Measurements from ENCODE around the gene NDFIP1.

NDFIP1 gene

GRCh38 chr5:142134331-142135010 is 25.9 kb downstream of the NDFIP1 start:
- Histone ChIP-seq H2BK12ac (ENCODE audit: low read length) (no peak overlapping the region), H2BK15ac (ENCODE audit: low read length) (no peak overlapping the region), H2AK5ac (ENCODE audit: low read depth, low read length) (no peak overlapping the region), H3K36me3 (replicated peaks in 1 of 2; ENCODE audit: control insufficient read depth in 2 of 2, insufficient read depth in 2 of 2, low read length in 2 of 2) (peaks cover 12 to 73% of the 10 kb centered on the region in 2 donors), H3K9me3 (replicated peaks in 1 of 2; ENCODE audit: control insufficient read depth in 2 of 2, insufficient read depth in 1 of 2, low read depth in 1 of 2, low read length in 2 of 2) (no peaks in the 10 kb centered on the region), H3K27me3 (ENCODE audit: control insufficient read depth in 3 of 3, insufficient read depth in 3 of 3, low read depth in 1 of 3, low read length in 3 of 3) (no peaks in the 10 kb centered on the region), H3K4me3 (ENCODE audit: low read length in 2 of 2) (no peak overlapping the region), H3K27ac (replicated peaks; ENCODE audit: low read length) (no peak overlapping the region), H2AFZ (ENCODE audit: low read length) (no peak overlapping the region), H2BK120ac (ENCODE audit: low read depth, low read length) (no peak overlapping the region), H3K4me1 (ENCODE audit: control insufficient read depth in 2 of 2, insufficient read depth in 1 of 2, low read depth in 1 of 2, low read length in 2 of 2) (no peaks in the 10 kb centered on the region), H2BK5ac (ENCODE audit: low read length) (no peak overlapping the region), H4K91ac (ENCODE audit: low read depth, low read length, poor library complexity) (no peak overlapping the region), H4K8ac (ENCODE audit: low read depth, low read length) (no peak overlapping the region), H3K9ac (ENCODE audit: low read depth, low read length, poor library complexity) (no peak overlapping the region), H3K18ac (ENCODE audit: low read length) (no peak overlapping the region), H3K14ac (ENCODE audit: low read length) (no peak overlapping the region), H3K4ac (ENCODE audit: low read length) (no peak overlapping the region), H3K4me2 (ENCODE audit: insufficient read depth, low read length, poor library complexity, severe bottlenecking) (no peak overlapping the region), H3K79me1 (ENCODE audit: low read depth, low read length) (no peaks in the 10 kb centered on the region), H3K23ac (ENCODE audit: low read depth, low read length, poor library complexity) (no peak overlapping the region)
- no peak for DNase-seq (ENCODE audit: low spot score)
- 100% methylated on average over 1 of the region's 7 CpGs; no CpG with 5 or more reads in 1 of the 2 donors for WGBS, 2 donors (ENCODE audit: extremely low coverage in 2 of 2, insufficient read length in 2 of 2, insufficient replicate concordance in 1 of 2)

- no peak overlapping the region for H3K23ac ChIP-seq (ENCODE audit: low read depth, low read length, poor library complexity)
- H3K9ac ChIP-seq (ENCODE audit: low read depth, low read length, poor library complexity): no peak overlapping the region
- DNase-seq (ENCODE audit: low spot score): no peak
- no peak overlapping the region for H2AFZ ChIP-seq (ENCODE audit: low read length)
- no peak overlapping the region for H3K18ac ChIP-seq (ENCODE audit: low read length)
- H4K91ac ChIP-seq (ENCODE audit: low read depth, low read length, poor library complexity): no peak overlapping the region
- no peaks in the 10 kb centered on the region for H3K4me1 ChIP-seq (ENCODE audit: control insufficient read depth in 2 of 2, insufficient read depth in 1 of 2, low read depth in 1 of 2, low read length in 2 of 2)
- no peak overlapping the region for H3K4ac ChIP-seq (ENCODE audit: low read length)
- H3K27me3 ChIP-seq (ENCODE audit: control insufficient read depth in 3 of 3, insufficient read depth in 3 of 3, low read depth in 1 of 3, low read length in 3 of 3): no peaks in the 10 kb centered on the region
- H2BK15ac ChIP-seq (ENCODE audit: low read length): no peak overlapping the region
- no peak overlapping the region for H3K4me2 ChIP-seq (ENCODE audit: insufficient read depth, low read length, poor library complexity, severe bottlenecking)
- no peak overlapping the region for H4K8ac ChIP-seq (ENCODE audit: low read depth, low read length)
- H3K79me1 ChIP-seq (ENCODE audit: low read depth, low read length): no peaks in the 10 kb centered on the region
- H3K36me3 ChIP-seq (replicated peaks in 1 of 2; ENCODE audit: control insufficient read depth in 2 of 2, insufficient read depth in 2 of 2, low read length in 2 of 2): peaks cover 15 to 80% of the 10 kb centered on the region in 2 donors
- no peak overlapping the region for H2AK5ac ChIP-seq (ENCODE audit: low read depth, low read length)
- H3K4me3 ChIP-seq (ENCODE audit: low read length in 2 of 2): no peak overlapping the region
- H2BK5ac ChIP-seq (ENCODE audit: low read length): no peak overlapping the region
- no peak overlapping the region for H2BK120ac ChIP-seq (ENCODE audit: low read depth, low read length)
- H3K27ac ChIP-seq (replicated peaks; ENCODE audit: low read length): no peak overlapping the region
- peaks cover 0 to 2% of the 10 kb centered on the region in 2 donors for H3K9me3 ChIP-seq (replicated peaks in 1 of 2; ENCODE audit: control insufficient read depth in 2 of 2, insufficient read depth in 1 of 2, low read depth in 1 of 2, low read length in 2 of 2)
- H3K14ac ChIP-seq (ENCODE audit: low read length): no peak overlapping the region
- H2BK12ac ChIP-seq (ENCODE audit: low read length): no peak overlapping the region
Observed at GRCh38 chr5:142141463-142141862, 32.9 kb downstream of the NDFIP1 start.

- Histone ChIP-seq H4K91ac (ENCODE audit: low read depth, low read length, poor library complexity) (no peak overlapping the region), H3K4me2 (ENCODE audit: insufficient read depth, low read length, poor library complexity, severe bottlenecking) (no peak overlapping the region), H2BK12ac (ENCODE audit: low read length) (no peak overlapping the region), H3K4me3 (ENCODE audit: low read length in 2 of 2) (no peak overlapping the region), H2BK5ac (ENCODE audit: low read length) (no peak overlapping the region), H3K36me3 (replicated peaks in 1 of 2; ENCODE audit: control insufficient read depth in 2 of 2, insufficient read depth in 2 of 2, low read length in 2 of 2) (peaks cover 10 to 82% of the 10 kb centered on the region in 2 donors), H2AFZ (ENCODE audit: low read length) (no peak overlapping the region), H4K8ac (ENCODE audit: low read depth, low read length) (no peak overlapping the region), H3K9me3 (replicated peaks in 1 of 2; ENCODE audit: control insufficient read depth in 2 of 2, insufficient read depth in 1 of 2, low read depth in 1 of 2, low read length in 2 of 2) (peaks cover 0 to 11% of the 10 kb centered on the region in 2 donors), H3K27me3 (ENCODE audit: control insufficient read depth in 3 of 3, insufficient read depth in 3 of 3, low read depth in 1 of 3, low read length in 3 of 3) (no peaks in the 10 kb centered on the region), H3K23ac (ENCODE audit: low read depth, low read length, poor library complexity) (no peak overlapping the region), H3K27ac (replicated peaks; ENCODE audit: low read length) (no peak overlapping the region), H2BK15ac (ENCODE audit: low read length) (no peak overlapping the region), H3K18ac (ENCODE audit: low read length) (no peak overlapping the region), H3K4ac (ENCODE audit: low read length) (no peak overlapping the region), H3K79me1 (ENCODE audit: low read depth, low read length) (no peaks in the 10 kb centered on the region), H3K14ac (ENCODE audit: low read length) (no peak overlapping the region), H2BK120ac (ENCODE audit: low read depth, low read length) (no peak overlapping the region), H3K4me1 (ENCODE audit: control insufficient read depth in 2 of 2, insufficient read depth in 1 of 2, low read depth in 1 of 2, low read length in 2 of 2) (no peaks in the 10 kb centered on the region), H3K9ac (ENCODE audit: low read depth, low read length, poor library complexity) (no peak overlapping the region), H2AK5ac (ENCODE audit: low read depth, low read length) (no peak overlapping the region)
- no CpG with 5 or more reads among the region's 3 CpGs for WGBS, 2 donors (ENCODE audit: extremely low coverage in 2 of 2, insufficient read length in 2 of 2, insufficient replicate concordance in 1 of 2)
- no peak for DNase-seq (ENCODE audit: low spot score)
Observed at GRCh38 chr5:142143878-142144277, 35.3 kb downstream of the NDFIP1 start.

GRCh38 chr5:142145106-142145900 is 36.7 kb downstream of the NDFIP1 start:
- WGBS, 2 donors (ENCODE audit: extremely low coverage in 2 of 2, insufficient read length in 2 of 2, insufficient replicate concordance in 1 of 2): no CpG with 5 or more reads among the region's 4 CpGs

More at GRCh38 chr5:142145106-142145900, 36.7 kb downstream of the NDFIP1 start:
- Histone ChIP-seq H2BK120ac (ENCODE audit: low read depth, low read length) (no peak overlapping the region), H3K18ac (ENCODE audit: low read length) (no peak overlapping the region), H3K27ac (replicated peaks; ENCODE audit: low read length) (no peak overlapping the region), H2BK12ac (ENCODE audit: low read length) (no peak overlapping the region), H3K23ac (ENCODE audit: low read depth, low read length, poor library complexity) (no peak overlapping the region), H3K4me3 (ENCODE audit: low read length in 2 of 2) (no peak overlapping the region), H4K8ac (ENCODE audit: low read depth, low read length) (no peak overlapping the region), H3K9ac (ENCODE audit: low read depth, low read length, poor library complexity) (no peak overlapping the region), H4K91ac (ENCODE audit: low read depth, low read length, poor library complexity) (no peak overlapping the region), H2AK5ac (ENCODE audit: low read depth, low read length) (no peak overlapping the region), H3K27me3 (ENCODE audit: control insufficient read depth in 3 of 3, insufficient read depth in 3 of 3, low read depth in 1 of 3, low read length in 3 of 3) (no peaks in the 10 kb centered on the region), H3K4ac (ENCODE audit: low read length) (no peak overlapping the region), H3K4me2 (ENCODE audit: insufficient read depth, low read length, poor library complexity, severe bottlenecking) (no peak overlapping the region), H2BK5ac (ENCODE audit: low read length) (no peak overlapping the region), H2AFZ (ENCODE audit: low read length) (no peak overlapping the region), H2BK15ac (ENCODE audit: low read length) (no peak overlapping the region), H3K4me1 (ENCODE audit: control insufficient read depth in 2 of 2, insufficient read depth in 1 of 2, low read depth in 1 of 2, low read length in 2 of 2) (no peaks in the 10 kb centered on the region), H3K79me1 (ENCODE audit: low read depth, low read length) (no peaks in the 10 kb centered on the region), H3K14ac (ENCODE audit: low read length) (no peak overlapping the region), H3K9me3 (replicated peaks in 1 of 2; ENCODE audit: control insufficient read depth in 2 of 2, insufficient read depth in 1 of 2, low read depth in 1 of 2, low read length in 2 of 2) (peaks cover 0 to 11% of the 10 kb centered on the region in 2 donors), H3K36me3 (replicated peaks in 1 of 2; ENCODE audit: control insufficient read depth in 2 of 2, insufficient read depth in 2 of 2, low read length in 2 of 2) (peaks cover 7 to 80% of the 10 kb centered on the region in 2 donors)
- DNase-seq (ENCODE audit: low spot score): no peak
